Neural cell (in vitro differentiated cells): Measurements from ENCODE around the gene COL9A1.

Experiments
- CTCF ChIP-seq: fragments of 450-650 bp; IDR thresholded peaks from 2 replicates; pipeline ENCODE4 v1.5.1; 2014; ENCODE audit warnings: antibody characterized with exemption, mild to moderate bottlenecking, moderate library complexity; ENCODE audit not compliant: poor library complexity, severe bottlenecking
- EZH2 ChIP-seq: fragments of 200-600, 300-800 bp; shearing (Covaris generic), sonication (generic); IDR thresholded peaks from 2 replicates; pipeline ENCODE4 v1.6.1; 2014; ENCODE audit warnings: antibody characterized with exemption, low read length, borderline replicate concordance, mild to moderate bottlenecking; ENCODE audit not compliant: insufficient read depth, poor library complexity, severe bottlenecking
- MXI1 ChIP-seq: fragments of 450-650 bp; conservative IDR thresholded peaks from 2 replicates; pipeline ENCODE4 v1.6.1; 2014; ENCODE audit warnings: antibody characterized with exemption, mild to moderate bottlenecking; ENCODE audit not compliant: poor library complexity, severe bottlenecking
- REST ChIP-seq: IDR thresholded peaks from 2 replicates; pipeline ENCODE4 v1.6.1; 2012; ENCODE audit warnings: borderline replicate concordance

GRCh38 chr6:70304616-70305015, 1.7 kb upstream of the COL9A1 start:
- no peak for TF ChIP-seq CTCF
- TF ChIP-seq REST = no peak
- no peak for TF ChIP-seq EZH2
- TF ChIP-seq MXI1 = no peak
